A549 (cell line): ENCODE results near the gene ANKRD29. TPM values are rescaled to one million over a fixed set of nuclear protein-coding genes. Genes with fewer than 3 reads are reported as not detected.

Experiments
- ATAC-seq, 2 experiments: fragments of 200-7000 bp in 1 of 2; fragments of >200 bp in 1 of 2; cut with Nextera tagmentation in 1 of 2; cut with Tn5 transposase in 1 of 2; 3 replicates each; pipeline versions ENCODE4 v1.8.0 to v1.9.1; 2018 to 2020; ENCODE audit warnings: mild to moderate bottlenecking in 1 of 2, moderate library complexity in 1 of 2
- CTCF ChIA-PET: fragments of 300-600 bp; sonication (Branson Sonifier 250); formaldehyde crosslinking; extraction: SDS; loops from one replicate; lab custom pipeline; 2021; ENCODE audit warnings: antibody characterized with exemption, inconsistent platforms; lab: Yijun Ruan, JAX
- POLR2A ChIA-PET: fragments of 350-600 bp; formaldehyde crosslinking; extraction: SDS; loops from one replicate; lab custom pipeline; 2021; ENCODE audit warnings: antibody characterized with exemption, inconsistent platforms; lab: Yijun Ruan, JAX
- DNase-seq, 2 experiments: peaks; one replicate each; pipeline versions ENCODE4 v3.0.0 to v3.0.0-alpha.2; 2011 to 2016; ENCODE audit warnings: low read depth in 1 of 2, low spot score in 1 of 2
- FAIRE-seq: peaks from 2 replicates; lab custom pipeline; 2011; peaks lifted over from hg19 to GRCh38; lab: Jason Lieb, UNC
- H3K27ac ChIP-seq, 2 experiments: fragments of >200 bp; sonication (Bioruptor Twin); formaldehyde crosslinking; 3 replicates each; pipeline ENCODE4 v1.5.1; 2016 to 2017
- H3K4me1 ChIP-seq: fragments of >200 bp; sonication (Bioruptor Twin); formaldehyde crosslinking; 3 replicates; pipeline ENCODE4 v1.6.1; 2016
- H3K4me2 ChIP-seq: fragments of >200 bp; sonication (Bioruptor Twin); formaldehyde crosslinking; 3 replicates; pipeline ENCODE4 v1.6.1; 2016
- H3K4me3 ChIP-seq: fragments of >200 bp; sonication (Bioruptor Twin); formaldehyde crosslinking; 3 replicates; pipeline ENCODE4 v1.5.1; 2016
- H3K9me3 ChIP-seq: fragments of >200 bp; sonication (Bioruptor Twin); formaldehyde crosslinking; 3 replicates; pipeline ENCODE4 v1.6.1; 2016
- BCL3 ChIP-seq: fragments of >200 bp; sonication (Bioruptor Twin); formaldehyde crosslinking; IDR thresholded peaks from 3 replicates; pipeline ENCODE4 v1.6.1; 2016
- BHLHE40 ChIP-seq: IDR thresholded peaks from 2 replicates; pipeline ENCODE4 v1.6.1; 2012; ENCODE audit warnings: low read depth, low read length, inconsistent platforms
- CEBPB ChIP-seq, 2 experiments: fragments of >200 bp in 1 of 2; sonication (Bioruptor Twin) in 1 of 2; formaldehyde crosslinking in 1 of 2; IDR thresholded peaks; 2 replicates each; pipeline ENCODE4 v1.6.1; 2012 to 2016
- CHD2 ChIP-seq: fragments of 150-350 bp; IDR thresholded peaks from 2 replicates; pipeline ENCODE4 v1.6.1; 2014; ENCODE audit warnings: low read length; ENCODE audit not compliant: partially characterized antibody
- CTCF ChIP-seq: fragments of >200 bp; sonication (Bioruptor Twin); formaldehyde crosslinking; IDR thresholded peaks from 3 replicates; pipeline ENCODE4 v1.5.1; 2016
- E2F6 ChIP-seq: IDR thresholded peaks from 2 replicates; pipeline ENCODE4 v1.6.1; 2012; ENCODE audit warnings: low read depth, borderline replicate concordance
- EP300 ChIP-seq, 2 experiments: fragments of >200 bp; sonication (Bioruptor Twin); formaldehyde crosslinking; IDR thresholded peaks; 2 replicates in 1 of 2; 3 replicates in 1 of 2; pipeline ENCODE4 v1.6.1; 2016 to 2017
- FOSL2 ChIP-seq, 2 experiments: fragments of 450-650 bp in 1 of 2; fragments of >200 bp in 1 of 2; sonication (Bioruptor Twin) in 1 of 2; formaldehyde crosslinking; IDR thresholded peaks; 2 replicates each; pipeline versions ENCODE4 v1.5.0 to v1.6.1; 2016 to 2020; ENCODE audit warnings: mild to moderate bottlenecking in 1 of 2, moderate library complexity in 1 of 2
- HES2 ChIP-seq: fragments of >200 bp; sonication (Bioruptor Twin); formaldehyde crosslinking; IDR thresholded peaks from 2 replicates; pipeline ENCODE4 v1.6.1; 2016
- HEYL ChIP-seq: fragments of 250-450 bp; sonication (Bioruptor Pico); IDR thresholded peaks from 2 replicates; pipeline ENCODE4 v1.8.0; 2021; ENCODE audit warnings: mild to moderate bottlenecking, moderate library complexity
- HMGXB4 ChIP-seq: fragments of 250-450 bp; sonication (Bioruptor Pico); IDR thresholded peaks from 2 replicates; pipeline ENCODE4 v1.5.0; 2021; ENCODE audit warnings: mild to moderate bottlenecking, moderate library complexity, borderline replicate concordance
- HOXA7 ChIP-seq: fragments of 250-450 bp; sonication (Bioruptor Pico); IDR thresholded peaks from 2 replicates; pipeline ENCODE4 v1.5.0; 2020; ENCODE audit warnings: mild to moderate bottlenecking, moderate library complexity
- JUN ChIP-seq, 2 experiments: fragments of >200 bp; sonication (Bioruptor Twin); formaldehyde crosslinking; IDR thresholded peaks; 2 replicates in 1 of 2; 3 replicates in 1 of 2; pipeline ENCODE4 v1.6.1; 2016 to 2017
- JUNB ChIP-seq: fragments of >200 bp; sonication (Bioruptor Twin); formaldehyde crosslinking; IDR thresholded peaks from 2 replicates; pipeline ENCODE4 v1.6.1; 2016
- KDM1A ChIP-seq: fragments of 200-600 bp; sonication (generic); IDR thresholded peaks from 2 replicates; pipeline ENCODE4 v1.6.1; 2016; ENCODE audit warnings: low read depth, mild to moderate bottlenecking
- KDM5A ChIP-seq: fragments of 200-600 bp; sonication (generic); IDR thresholded peaks from 2 replicates; pipeline ENCODE4 v1.6.1; 2016; ENCODE audit warnings: antibody characterized with exemption, mild to moderate bottlenecking
- MAFK ChIP-seq: fragments of 450-650 bp; IDR thresholded peaks from 2 replicates; pipeline ENCODE4 v1.6.1; 2014; ENCODE audit not compliant: partially characterized antibody
- MYC ChIP-seq: IDR thresholded peaks from 2 replicates; pipeline ENCODE4 v1.6.1; 2012; ENCODE audit warnings: mild to moderate bottlenecking, inconsistent platforms, low read length, improper control_type of control experiment, borderline replicate concordance
- NR3C1 ChIP-seq: fragments of >200 bp; sonication (Bioruptor Twin); formaldehyde crosslinking; IDR thresholded peaks from 3 replicates; pipeline ENCODE4 v1.6.1; 2017
- PHF8 ChIP-seq: fragments of 200-600 bp; sonication (generic); IDR thresholded peaks from 2 replicates; pipeline ENCODE4 v1.6.1; 2016; ENCODE audit warnings: low read depth, mild to moderate bottlenecking, antibody characterized with exemption, moderate library complexity, borderline replicate concordance
- POLR2A ChIP-seq: IDR thresholded peaks from 2 replicates; pipeline ENCODE4 v1.6.1; 2012; ENCODE audit warnings: mild to moderate bottlenecking, low read length
- RFX5 ChIP-seq: fragments of 450-650 bp; IDR thresholded peaks from 2 replicates; pipeline ENCODE4 v1.7.1; 2014; ENCODE audit warnings: antibody characterized with exemption, mild to moderate bottlenecking, moderate library complexity
- RNF2 ChIP-seq: fragments of 200-600 bp; sonication (generic); IDR thresholded peaks from 2 replicates; pipeline ENCODE4 v1.6.1; 2016; ENCODE audit warnings: low read depth, mild to moderate bottlenecking, antibody characterized with exemption, moderate library complexity, borderline replicate concordance
- SREBF2 ChIP-seq: fragments of 450-650 bp; IDR thresholded peaks from 2 replicates; pipeline ENCODE4 v1.6.1; 2014; ENCODE audit warnings: mild to moderate bottlenecking, moderate library complexity
- TP53 ChIP-seq: fragments of 250-450 bp; sonication (Bioruptor Pico); IDR thresholded peaks from 2 replicates; pipeline ENCODE4 v1.5.0; 2021; ENCODE audit warnings: mild to moderate bottlenecking, moderate library complexity
- USF2 ChIP-seq: fragments of 450-650 bp; IDR thresholded peaks from 2 replicates; pipeline ENCODE4 v1.6.1; 2014; ENCODE audit warnings: antibody characterized with exemption
- ZSCAN20 ChIP-seq: fragments of 250-450 bp; sonication (Bioruptor Pico); IDR thresholded peaks from 2 replicates; pipeline ENCODE4 v1.8.0; 2022; ENCODE audit warnings: mild to moderate bottlenecking, moderate library complexity
- WGBS: methylation state at CpG from one replicate; pipeline ENCODE4 v1.1.6; 2017; ENCODE audit errors: missing lambda C conversion rate; 5-methylcytosine and 5-hydroxymethylcytosine counted together
- polyA plus RNA-seq, 4 experiments: library from polyadenylated mRNA; depleted of rRNA in 3 of 4; stranded (reverse); fragments of >200 nt; fragmentation: RNase III in 1 of 4; extraction: RNeasy Plus Mini Kit Qiagen cat#74134 plus additional on column Dnase treatment in 1 of 4; gene quantifications; 2 replicates in 3 of 4; 3 replicates in 1 of 4; pipeline ENCODE4 v1.2.3, GENCODE V29; 2011 to 2017

Gene ANKRD29
- polyA plus RNA-seq, 2 of the 4 experiments (the other 2 are of a cell fraction), result 12.4 to 25.4 TPM

GRCh38 chr18:23568281-23569138, 94.2 kb downstream of the ANKRD29 start:
- H3K4me1 ChIP-seq, result no peaks in the 10 kb centered on the region; the same call in 2 of the 3 replicates
- no peak overlapping the region for H3K27ac ChIP-seq
- POLR2A ChIA-PET, result no interaction called here
- CTCF ChIA-PET, result interaction anchor here (1.5 kb wide), 1 partner anchor 12 kb away, joined by 7 read pairs; no protein-coding TSS in a partner anchor
- DNase-seq (no peak), ATAC-seq (no peak), FAIRE-seq (no peak)
- H3K9me3 ChIP-seq, result no peaks in the 10 kb centered on the region
- TF ChIP-seq ZSCAN20, result no peak
- no peak for TF ChIP-seq BHLHE40
- TF ChIP-seq CEBPB (IDR thresholded peaks at IDR 0.05), result no peak
- TF ChIP-seq JUN (IDR thresholded peaks at IDR 0.05), result no peak
- TF ChIP-seq POLR2A, result no peak
- no peak for TF ChIP-seq RFX5
- TF ChIP-seq MYC, result no peak
- TF ChIP-seq E2F6, result no peak
- TF ChIP-seq PHF8, result no peak
- TF ChIP-seq BCL3, result no peak
- no peak for TF ChIP-seq TP53 (CRISPR knock-in tag)
- TF ChIP-seq KDM1A, result no peak
- H3K4me3 ChIP-seq, result no peak overlapping the region
- no peak overlapping the region for H3K4me2 ChIP-seq
- 91% methylated on average over 7 of the region's 7 CpGs for WGBS

GRCh38 chr18:23567671-23568070, 95.0 kb downstream of the ANKRD29 start:
- Histone ChIP-seq H3K9me3 (no peaks in the 10 kb centered on the region), H3K4me1 (no peaks in the 10 kb centered on the region), H3K27ac (no peak overlapping the region), H3K4me2 (no peak overlapping the region), H3K4me3 (no peak overlapping the region)
- DNase-seq (no peak), FAIRE-seq (no peak), ATAC-seq (no peak)
- CTCF ChIA-PET, result interaction anchor here (0.5 kb wide), 1 partner anchor 244 kb away, joined by 3 read pairs; no protein-coding TSS in a partner anchor
- 93% methylated on average over 3 of the region's 3 CpGs for WGBS
- POLR2A ChIA-PET, result no interaction called here
- TF ChIP-seq HOXA7 (CRISPR knock-in tag) (no peak), USF2 (no peak), JUNB (no peak)

GRCh38 chr18:23565916-23566547, 96.7 kb downstream of the ANKRD29 start:
- Histone ChIP-seq H3K4me1 (no peaks in the 10 kb centered on the region), H3K27ac (no peak overlapping the region), H3K9me3 (no peaks in the 10 kb centered on the region), H3K4me2 (no peak overlapping the region), H3K4me3 (no peak overlapping the region)
- POLR2A ChIA-PET, result no interaction called here
- 82% methylated on average over 3 of the region's 3 CpGs for WGBS
- DNase-seq (no peak), ATAC-seq (no peak), FAIRE-seq (no peak)
- CTCF ChIA-PET, result no interaction called here
- TF ChIP-seq JUNB (no peak), RNF2 (no peak), HEYL (CRISPR knock-in tag) (no peak), SREBF2 (no peak), HMGXB4 (no peak), KDM5A (no peak), MYC (no peak), CTCF (no peak), FOSL2 (IDR thresholded peaks at IDR 0.05) (no peak), FOSL2 (CRISPR knock-in tag; IDR thresholded peaks at IDR 0.05) (no peak), NR3C1 (no peak), RFX5 (no peak), EP300 (IDR thresholded peaks at IDR 0.05) (no peak), CHD2 (no peak), HES2 (no peak), MAFK (no peak)
